Activated T-cell treated with anti-CD3 and anti-CD28 coated beads, Interleukin-2, amount 50 U/mL, for 24 hours (primary cell): ENCODE measurements around the gene AMN.

ENCODE experiments used
- DNase-seq: peaks from one replicate; pipeline ENCODE4 v3.0.0-alpha.2; 2020
- H3K27ac Mint-ChIP-seq: 2 replicates; pipeline ENCODE4 v1.8.0; 2020; ENCODE audit warnings: mild to moderate bottlenecking, mixed read lengths
- H3K27me3 Mint-ChIP-seq: 2 replicates; pipeline ENCODE4 v1.8.0; 2020; ENCODE audit warnings: mixed read lengths
- H3K36me3 Mint-ChIP-seq: 2 replicates; pipeline ENCODE4 v1.8.0; 2020; ENCODE audit warnings: low read depth, mixed read lengths
- H3K4me1 Mint-ChIP-seq: 2 replicates; pipeline ENCODE4 v1.8.0; 2020; ENCODE audit warnings: low read depth, mixed read lengths
- H3K4me3 Mint-ChIP-seq: 2 replicates; pipeline ENCODE4 v1.8.0; 2020; ENCODE audit warnings: mild to moderate bottlenecking, moderate library complexity, mixed read lengths
- H3K9me3 Mint-ChIP-seq: 2 replicates; pipeline ENCODE4 v1.8.0; 2020; ENCODE audit warnings: mixed read lengths

AMN gene

DNA sequence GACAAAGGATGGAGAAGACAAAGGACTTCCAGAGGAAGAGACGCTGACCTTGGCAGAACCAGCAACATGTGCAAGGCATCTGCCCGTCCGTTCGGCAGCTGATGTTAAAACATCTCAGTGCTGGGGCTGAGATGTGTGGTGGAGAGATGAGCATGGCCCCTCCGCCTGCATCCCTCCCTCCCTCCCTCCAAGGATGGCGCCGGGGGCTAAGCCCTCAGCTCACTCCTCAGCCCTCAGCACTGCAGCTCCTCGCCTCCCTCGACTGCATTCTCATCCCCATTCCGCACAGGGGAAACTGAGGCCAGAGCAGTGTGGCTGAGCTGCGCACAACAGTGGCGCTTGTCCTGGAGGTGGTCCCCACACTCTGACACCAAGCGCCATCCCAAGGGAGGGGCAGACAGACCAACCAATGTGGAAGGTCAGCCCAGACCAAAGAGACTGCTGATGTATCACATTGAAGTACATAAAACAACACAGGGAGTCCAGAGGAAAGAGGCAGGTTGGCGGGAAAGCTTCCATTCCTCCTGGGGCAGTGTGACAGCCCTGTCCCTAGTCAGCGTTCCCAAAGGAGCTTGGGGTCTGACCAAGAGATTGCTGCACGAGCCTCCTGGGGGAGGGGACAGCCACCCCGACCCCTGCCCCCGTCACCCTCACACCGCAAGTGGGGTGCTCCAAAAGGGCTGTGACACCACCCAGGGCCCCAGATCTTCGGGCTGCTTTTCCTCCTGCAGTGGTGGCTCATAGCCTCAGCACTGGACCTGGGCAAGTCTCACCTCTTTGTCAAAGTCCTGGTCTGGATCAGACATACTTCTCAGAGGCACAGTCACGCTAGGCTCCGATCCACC is 15.1 kb downstream of the AMN start:
- Mint-ChIP-seq H3K36me3 (no peaks in the 10 kb centered on the region), H3K27ac (no peak overlapping the region)

GRCh38 chr14:102938191-102938590 is 15.7 kb downstream of the AMN start:
- Mint-ChIP-seq H3K27ac (no peak overlapping the region), H3K4me1 (no peaks in the 10 kb centered on the region), H3K27me3 (no peaks in the 10 kb centered on the region), H3K4me3 (no peak overlapping the region), H3K36me3 (no peaks in the 10 kb centered on the region), H3K9me3 (no peaks in the 10 kb centered on the region)
- no peak for DNase-seq

More for the DNA sequence above, 15.1 kb downstream of the AMN start:
- no peaks in the 10 kb centered on the region for H3K27me3 Mint-ChIP-seq
- no peak for DNase-seq
- no peak overlapping the region for H3K4me3 Mint-ChIP-seq
- H3K4me1 Mint-ChIP-seq: no peaks in the 10 kb centered on the region
- no peaks in the 10 kb centered on the region for H3K9me3 Mint-ChIP-seq

DNA sequence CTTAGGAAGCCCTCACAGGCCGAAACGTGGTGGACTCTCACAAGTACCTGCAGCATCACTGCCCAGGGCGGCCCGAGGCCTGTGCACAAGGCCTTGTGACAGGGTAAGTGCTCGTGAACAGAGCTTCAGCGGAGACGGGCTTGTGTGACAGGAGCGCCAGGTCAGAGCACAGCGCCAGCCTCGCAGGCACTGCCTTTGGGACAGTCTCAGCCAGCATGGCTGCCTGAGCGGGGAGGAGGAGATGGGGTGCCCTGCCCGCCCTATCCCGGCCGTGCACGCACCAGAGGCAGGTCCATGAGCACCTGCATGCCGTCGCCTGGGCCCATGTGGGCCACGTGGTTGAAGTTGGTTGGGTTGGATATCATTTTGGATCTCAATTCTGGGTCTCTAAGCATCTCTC is 16.9 kb downstream of the AMN start:
- H3K27ac Mint-ChIP-seq: no peak overlapping the region
- H3K27me3 Mint-ChIP-seq: no peaks in the 10 kb centered on the region
- H3K4me1 Mint-ChIP-seq: no peaks in the 10 kb centered on the region
- no peak for DNase-seq
- no peaks in the 10 kb centered on the region for H3K36me3 Mint-ChIP-seq
- H3K9me3 Mint-ChIP-seq: no peaks in the 10 kb centered on the region
- no peak overlapping the region for H3K4me3 Mint-ChIP-seq

DNA sequence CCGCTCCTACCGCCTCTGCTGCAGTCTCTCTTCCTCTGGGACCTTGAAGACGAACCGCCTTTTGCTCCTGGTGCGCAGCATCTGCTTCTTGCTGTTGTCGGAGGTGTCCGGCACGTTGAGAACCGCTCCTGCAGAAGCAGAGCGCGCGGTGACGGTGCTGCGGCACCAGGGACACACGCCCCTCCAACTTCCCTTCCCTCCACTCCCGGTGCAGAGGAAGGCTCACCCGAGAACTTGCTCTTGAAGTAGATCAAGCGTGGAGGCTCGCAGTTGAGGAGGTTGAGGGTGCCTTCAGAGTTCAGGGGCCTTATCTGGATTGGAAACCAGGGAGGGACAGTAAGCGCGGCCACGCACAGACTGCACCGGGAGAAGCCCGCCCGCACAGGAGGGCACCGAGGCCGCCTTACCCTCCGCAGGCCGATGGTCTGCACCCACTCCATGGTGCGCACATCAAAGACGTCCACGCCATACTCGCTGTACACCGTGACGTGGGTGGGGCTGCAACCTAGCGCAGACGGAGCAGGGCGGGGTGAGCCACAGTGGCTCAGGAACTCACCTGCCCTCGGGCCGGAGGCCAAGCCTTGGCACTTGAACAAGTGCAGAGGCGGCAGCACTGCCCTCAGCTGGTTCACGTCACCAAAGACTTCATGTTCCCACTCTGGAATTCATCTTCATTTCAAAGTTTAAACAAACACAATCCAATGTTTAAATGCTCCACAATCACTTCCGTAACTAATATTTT is 17.5 kb downstream of the AMN start:
- no peaks in the 10 kb centered on the region for H3K4me1 Mint-ChIP-seq
- H3K27me3 Mint-ChIP-seq: no peaks in the 10 kb centered on the region
- H3K4me3 Mint-ChIP-seq: no peak overlapping the region
- no peaks in the 10 kb centered on the region for H3K36me3 Mint-ChIP-seq
- H3K27ac Mint-ChIP-seq: no peak overlapping the region
- no peak for DNase-seq
- H3K9me3 Mint-ChIP-seq: no peaks in the 10 kb centered on the region

GRCh38 chr14:102940729-102941362 is 18.4 kb downstream of the AMN start:
- Mint-ChIP-seq H3K27me3 (no peaks in the 10 kb centered on the region), H3K36me3 (no peaks in the 10 kb centered on the region), H3K9me3 (no peaks in the 10 kb centered on the region), H3K4me1 (no peaks in the 10 kb centered on the region), H3K27ac (no peak overlapping the region), H3K4me3 (no peak overlapping the region)
- DNase-seq: no peak

- Mint-ChIP-seq H3K9me3 (no peaks in the 10 kb centered on the region), H3K36me3 (no peaks in the 10 kb centered on the region), H3K27me3 (no peaks in the 10 kb centered on the region), H3K4me1 (peaks cover 3% of the 10 kb centered on the region), H3K27ac (no peak overlapping the region), H3K4me3 (no peak overlapping the region)
- no peak for DNase-seq
Measured at GRCh38 chr14:102941419-102942011, 19.1 kb downstream of the AMN start.

- no peak overlapping the region for H3K4me3 Mint-ChIP-seq
- no peak for DNase-seq
Measured at GRCh38 chr14:102942069-102942468, 19.6 kb downstream of the AMN start.

DNA sequence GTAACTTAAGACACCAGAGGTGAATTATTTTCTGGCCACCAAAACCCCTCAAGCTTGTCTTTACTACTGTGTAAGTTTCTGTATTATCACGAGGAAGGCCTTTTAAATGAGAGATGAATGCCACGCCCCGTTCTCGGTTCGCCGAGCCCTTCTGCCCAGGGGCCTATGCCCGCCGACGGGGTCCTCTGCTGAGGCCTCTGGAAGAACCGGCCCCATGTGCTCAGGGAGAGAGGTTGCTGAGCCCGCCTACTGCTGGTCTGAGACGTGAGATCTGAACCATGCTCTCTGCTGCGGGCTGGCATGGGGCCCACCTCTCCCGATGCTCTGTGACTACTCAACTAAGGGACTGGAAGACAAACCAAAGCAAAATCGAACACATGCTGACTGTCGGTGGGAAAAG is 21.0 kb downstream of the AMN start:
- Mint-ChIP-seq H3K36me3 (peaks cover 2% of the 10 kb centered on the region), H3K4me1 (peaks cover 14% of the 10 kb centered on the region), H3K4me3 (no peak overlapping the region), H3K27ac (no peak overlapping the region), H3K27me3 (no peaks in the 10 kb centered on the region), H3K9me3 (no peaks in the 10 kb centered on the region)
- no peak for DNase-seq

More at GRCh38 chr14:102942069-102942468, 19.6 kb downstream of the AMN start:
- no peaks in the 10 kb centered on the region for H3K9me3 Mint-ChIP-seq
- H3K4me1 Mint-ChIP-seq: peaks cover 9% of the 10 kb centered on the region
- no peak overlapping the region for H3K27ac Mint-ChIP-seq
- H3K36me3 Mint-ChIP-seq: peaks cover under 1% of the 10 kb centered on the region
- H3K27me3 Mint-ChIP-seq: no peaks in the 10 kb centered on the region

GRCh38 chr14:102943979-102944378 is 21.5 kb downstream of the AMN start:
- Mint-ChIP-seq H3K27ac (no peak overlapping the region), H3K4me1 (peaks cover 18% of the 10 kb centered on the region), H3K36me3 (peaks cover 2% of the 10 kb centered on the region), H3K4me3 (no peak overlapping the region), H3K9me3 (no peaks in the 10 kb centered on the region), H3K27me3 (no peaks in the 10 kb centered on the region)
- DNase-seq: no peak

DNA sequence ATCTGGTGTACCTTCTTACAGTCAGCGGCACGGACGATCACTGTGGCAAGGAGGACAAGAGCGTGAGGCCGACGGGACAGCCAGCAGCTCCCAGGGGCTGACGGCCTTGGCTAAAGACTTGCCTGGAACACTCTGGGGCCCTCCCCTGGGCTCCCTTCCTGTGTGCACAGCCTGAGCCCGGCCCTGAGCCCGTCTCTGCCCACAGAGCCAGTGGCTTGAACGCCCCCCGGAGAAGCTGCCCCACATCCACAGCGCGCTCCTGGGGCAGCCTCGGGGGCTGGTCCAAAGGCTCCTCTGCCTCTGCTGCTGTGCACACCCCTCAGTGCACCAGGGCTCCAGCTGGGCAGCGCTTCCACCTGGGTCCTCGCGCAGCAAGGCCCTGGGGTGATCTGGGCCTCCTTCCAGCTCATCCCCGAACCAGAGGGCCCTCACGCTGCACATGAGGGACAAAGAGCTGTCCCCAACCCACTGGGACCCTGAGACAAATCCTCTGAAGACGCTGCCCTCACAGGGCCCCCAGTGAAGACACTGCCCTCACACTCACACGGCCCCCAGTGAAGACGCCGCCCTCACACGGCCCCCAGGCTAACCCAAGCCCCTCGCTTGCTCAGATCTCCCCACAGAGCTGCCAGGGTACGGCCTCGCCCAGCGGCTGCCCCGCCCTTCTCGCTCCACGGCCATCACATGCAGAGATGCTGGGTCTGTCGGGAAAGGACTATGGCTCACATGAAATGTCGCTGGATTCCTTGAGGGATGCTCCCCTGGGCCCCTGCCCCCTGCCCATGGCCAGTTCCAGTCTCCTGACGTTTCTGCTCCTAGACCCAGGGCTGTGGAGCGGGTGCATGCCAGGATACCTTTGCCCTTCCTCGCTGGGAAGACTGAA is 22.2 kb downstream of the AMN start:
- Mint-ChIP-seq H3K4me3 (no peak overlapping the region), H3K27me3 (no peaks in the 10 kb centered on the region), H3K27ac (no peak overlapping the region), H3K4me1 (peaks cover 25% of the 10 kb centered on the region), H3K36me3 (peaks cover 2% of the 10 kb centered on the region), H3K9me3 (no peaks in the 10 kb centered on the region)
- DNase-seq: no peak

GRCh38 chr14:102945346-102946130 is 23.1 kb downstream of the AMN start:
- H3K27me3 Mint-ChIP-seq: no peaks in the 10 kb centered on the region
- peaks cover 27% of the 10 kb centered on the region for H3K4me1 Mint-ChIP-seq
- H3K9me3 Mint-ChIP-seq: no peaks in the 10 kb centered on the region
- no peak for DNase-seq
- H3K36me3 Mint-ChIP-seq: peaks cover 2% of the 10 kb centered on the region
- no peak overlapping the region for H3K4me3 Mint-ChIP-seq
- H3K27ac Mint-ChIP-seq: no peak overlapping the region

DNA sequence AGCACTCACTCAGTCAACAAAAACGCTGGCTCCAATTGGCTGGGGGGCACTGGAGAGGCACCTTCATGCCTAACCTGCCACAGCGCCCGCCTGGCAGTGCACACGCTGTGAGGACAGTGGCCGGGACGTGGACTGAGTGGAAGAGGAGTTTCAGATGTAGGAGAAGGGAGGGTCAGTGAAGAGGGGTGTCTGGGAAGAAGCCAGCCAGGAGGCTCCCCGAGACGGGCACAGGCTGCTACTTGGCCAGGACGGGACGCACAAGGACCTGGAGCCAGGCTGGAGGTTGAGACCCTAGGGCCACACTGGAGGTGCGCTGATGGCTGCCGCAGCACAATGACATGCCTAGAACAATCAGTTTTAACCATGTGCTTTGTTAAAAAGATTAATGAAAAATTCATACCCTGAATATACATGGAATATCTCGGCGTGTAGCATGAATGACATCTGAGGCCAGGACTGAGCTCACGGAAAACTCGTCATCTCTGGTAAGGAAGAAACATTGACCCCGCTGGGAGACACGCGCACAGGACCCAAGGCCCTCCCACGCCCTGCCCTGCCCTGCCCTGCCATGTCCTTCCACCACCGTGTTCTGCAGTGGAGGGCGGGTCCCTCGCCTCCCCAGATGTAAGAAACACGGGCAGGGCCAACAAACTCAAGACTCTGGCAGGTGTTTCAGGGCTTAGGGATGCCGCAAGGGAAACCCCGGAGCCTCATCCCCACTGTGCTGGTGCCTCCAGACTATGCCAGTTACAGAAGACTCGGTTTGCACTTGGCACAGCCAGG is 25.0 kb downstream of the AMN start:
- H3K36me3 Mint-ChIP-seq: peaks cover 2% of the 10 kb centered on the region
- no peak overlapping the region for H3K4me3 Mint-ChIP-seq
- DNase-seq: no peak
- H3K27me3 Mint-ChIP-seq: no peaks in the 10 kb centered on the region
- peaks cover 27% of the 10 kb centered on the region for H3K4me1 Mint-ChIP-seq
- no peaks in the 10 kb centered on the region for H3K9me3 Mint-ChIP-seq
- H3K27ac Mint-ChIP-seq: peak overlapping the region; percentile 9

GRCh38 chr14:102948698-102949061 is 26.2 kb downstream of the AMN start:
- no peaks in the 10 kb centered on the region for H3K9me3 Mint-ChIP-seq
- no peaks in the 10 kb centered on the region for H3K27me3 Mint-ChIP-seq
- H3K4me1 Mint-ChIP-seq: peaks cover 27% of the 10 kb centered on the region
- no peak for DNase-seq
- peak overlapping the region; percentile 64 for H3K27ac Mint-ChIP-seq
- H3K36me3 Mint-ChIP-seq: peaks cover 2% of the 10 kb centered on the region
- H3K4me3 Mint-ChIP-seq: no peak overlapping the region
